HUDEP-2 (cell line): Measurements from ENCODE around the gene ZKSCAN5.
"Not testable (repeated sequence)": the region's sequence is repeated elsewhere in the genome, so short reads cannot be mapped to it uniquely, and the experiment has no call there.

ENCODE experiments used
- DNase-seq, 76 experiments: peaks; one replicate each; lab custom pipeline; 2025; ENCODE audit not compliant: unreplicated experiment in 76 of 76; lab: John Stamatoyannopoulos, UW

Gene ZKSCAN5

DNA sequence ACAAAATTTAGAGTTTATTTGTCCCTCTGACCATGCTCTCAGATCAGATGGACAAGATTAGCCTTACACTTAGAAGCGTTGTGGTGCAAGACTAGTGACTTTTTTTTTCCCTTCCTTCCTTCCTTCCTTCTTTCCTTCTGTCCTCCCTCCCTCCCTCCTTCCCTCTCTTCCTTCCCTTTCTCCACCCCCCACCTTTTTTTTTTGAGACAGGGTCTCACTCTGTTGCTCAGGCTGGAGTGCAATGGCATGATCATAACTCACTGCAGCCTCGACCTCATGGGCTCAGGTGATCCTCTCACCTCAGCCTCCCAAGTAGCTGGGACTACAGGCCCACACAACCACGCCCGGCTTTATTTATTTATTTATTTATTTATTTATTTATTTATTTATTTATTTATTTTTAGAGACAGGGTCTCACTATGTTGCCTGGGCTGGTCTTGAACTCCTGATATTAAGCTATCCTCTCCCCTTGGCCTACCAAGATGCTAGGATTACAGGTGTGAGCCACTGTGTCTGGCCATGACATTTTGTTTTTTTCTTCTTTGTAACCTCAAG lies 76.4 kb downstream of the ZKSCAN5 start:
- not testable (repeated sequence) for DNase-seq
